Natural killer cell (primary cell): ENCODE data around the gene PRKG1. TPM values are rescaled to one million over a fixed set of nuclear protein-coding genes. Genes with fewer than 3 reads are reported as not detected.

Experiments used
- ATAC-seq, 3 donors: fragments of 150-1000 bp in 2 of 3; fragments of 200-7000 bp in 1 of 3; cut with Tn5 transposase; 1 replicate in 1 of 3; 2 replicates in 2 of 3; pipeline ENCODE4 v1.10.0; 2021; ENCODE audit warnings: mild to moderate bottlenecking in 2 of 3, moderate library complexity in 2 of 3
- DNase-seq, 2 donors: peaks; one replicate each; pipeline versions ENCODE4 v3.0.0 to v3.0.0-alpha.2; 2013 to 2021; ENCODE audit warnings: mixed read lengths in 1 of 2
- H3K27ac ChIP-seq: one replicate; pipeline ENCODE4 v1.5.1; 2013; ENCODE audit warnings: mild to moderate bottlenecking, low read length
- H3K27me3 ChIP-seq: one replicate; pipeline ENCODE4 v1.6.1; 2013; ENCODE audit warnings: low read length; ENCODE audit not compliant: control insufficient read depth, insufficient read depth
- H3K36me3 ChIP-seq: one replicate; pipeline ENCODE4 v1.6.1; 2013; ENCODE audit warnings: low read length; ENCODE audit not compliant: control insufficient read depth, insufficient read depth
- H3K4me1 ChIP-seq: one replicate; pipeline ENCODE4 v1.6.1; 2013; ENCODE audit warnings: low read length; ENCODE audit not compliant: control insufficient read depth, insufficient read depth
- H3K4me3 ChIP-seq: one replicate; pipeline ENCODE4 v1.5.1; 2013; ENCODE audit warnings: low read length
- H3K9me3 ChIP-seq: one replicate; pipeline ENCODE4 v1.6.1; 2013; ENCODE audit warnings: low read length; ENCODE audit not compliant: control insufficient read depth, insufficient read depth
- H3K27ac Mint-ChIP-seq, 2 donors: one replicate each; pipeline ENCODE4 v1.8.0; 2022; ENCODE audit warnings: mild to moderate bottlenecking in 2 of 2, mixed read lengths in 2 of 2, moderate library complexity in 1 of 2
- H3K27me3 Mint-ChIP-seq, 2 donors: one replicate each; pipeline ENCODE4 v1.8.0; 2022; ENCODE audit warnings: low read depth in 2 of 2, mixed read lengths in 2 of 2
- H3K36me3 Mint-ChIP-seq: one replicate; pipeline ENCODE4 v1.8.0; 2022; ENCODE audit warnings: mixed read lengths
- H3K4me1 Mint-ChIP-seq, 2 donors: one replicate each; pipeline ENCODE4 v1.8.0; 2022; ENCODE audit warnings: mixed read lengths in 2 of 2
- H3K4me3 Mint-ChIP-seq: one replicate; pipeline ENCODE4 v1.8.0; 2022; ENCODE audit warnings: mild to moderate bottlenecking, moderate library complexity, mixed read lengths
- H3K9me3 Mint-ChIP-seq, 2 donors: one replicate each; pipeline ENCODE4 v1.8.0; 2022; ENCODE audit warnings: mixed read lengths in 2 of 2
- WGBS: methylation state at CpG from one replicate; pipeline ENCODE4 v1.1.7; 2013; ENCODE audit warnings: missing lambda C conversion rate; ENCODE audit not compliant: insufficient coverage; 5-methylcytosine and 5-hydroxymethylcytosine counted together
- intact Hi-C: fragments of 100-400 bp; cut with micrococcal nuclease; formaldehyde crosslinking; loops from one replicate; pipeline ENCODE4 v1.14.2; 2022
- total RNA-seq, 4 donors: library from RNA; stranded (reverse); fragments of 120-200 nt in 1 of 4; gene quantifications; one replicate each; pipeline versions ENCODE4 v1.2.3 to v1.2.4, GENCODE V29; 2013 to 2022
- TF ChIP-seq, protein P1 (sequence below): fragments of 200-600 bp; IDR thresholded peaks from one replicate; pipeline ENCODE4 v1.8.0; 2022; ENCODE audit warnings: antibody characterized with exemption

The PRKG1 gene
- total RNA-seq, 3 donors from 2014 or later (not counting 1 experiment from before 2014, with no cell fraction given): 0.23 to 0.41 (median 0.35) TPM

GRCh38 chr10:51419196-51420093, 345.2 kb downstream of the PRKG1 start:
- H3K4me3 ChIP-seq: no peak overlapping the region

DNA sequence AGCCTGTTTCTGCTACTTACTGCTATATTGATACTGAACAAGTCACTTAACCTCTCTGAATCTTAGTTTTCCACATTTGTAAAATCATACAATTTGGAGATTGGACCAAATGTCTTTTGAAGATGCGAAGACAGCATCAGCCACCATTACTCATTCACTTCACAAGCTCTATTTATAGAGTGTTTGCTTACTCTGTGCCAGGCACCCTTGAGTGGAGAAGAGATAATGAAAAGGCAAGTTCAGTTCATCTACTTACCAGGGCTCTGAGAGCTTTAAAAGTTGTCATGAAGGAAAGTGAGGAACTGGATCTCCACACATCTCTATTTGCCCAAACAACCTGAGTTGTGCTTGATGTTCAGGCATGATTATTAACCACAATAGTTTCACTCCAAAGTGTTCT, 347.6 kb downstream of the PRKG1 start:
- H3K4me3 Mint-ChIP-seq: no peak overlapping the region
- DNase-seq (no peak), ATAC-seq (no peak)
- Histone ChIP-seq H3K36me3 (no peaks in the 10 kb centered on the region), H3K27ac (no peak overlapping the region), H3K9me3 (no peaks in the 10 kb centered on the region), H3K4me1 (no peaks in the 10 kb centered on the region), H3K4me3 (no peak overlapping the region), H3K27me3 (no peaks in the 10 kb centered on the region)
- WGBS: no CpG with 5 or more reads among the region's 1 CpG
- no peaks in the 10 kb centered on the region for H3K36me3 Mint-ChIP-seq
- intact Hi-C loops: loop anchor here (1.0 kb wide), 1 partner anchor 411 kb away; no protein-coding TSS in a partner anchor
- TF ChIP-seq, protein P1, sequence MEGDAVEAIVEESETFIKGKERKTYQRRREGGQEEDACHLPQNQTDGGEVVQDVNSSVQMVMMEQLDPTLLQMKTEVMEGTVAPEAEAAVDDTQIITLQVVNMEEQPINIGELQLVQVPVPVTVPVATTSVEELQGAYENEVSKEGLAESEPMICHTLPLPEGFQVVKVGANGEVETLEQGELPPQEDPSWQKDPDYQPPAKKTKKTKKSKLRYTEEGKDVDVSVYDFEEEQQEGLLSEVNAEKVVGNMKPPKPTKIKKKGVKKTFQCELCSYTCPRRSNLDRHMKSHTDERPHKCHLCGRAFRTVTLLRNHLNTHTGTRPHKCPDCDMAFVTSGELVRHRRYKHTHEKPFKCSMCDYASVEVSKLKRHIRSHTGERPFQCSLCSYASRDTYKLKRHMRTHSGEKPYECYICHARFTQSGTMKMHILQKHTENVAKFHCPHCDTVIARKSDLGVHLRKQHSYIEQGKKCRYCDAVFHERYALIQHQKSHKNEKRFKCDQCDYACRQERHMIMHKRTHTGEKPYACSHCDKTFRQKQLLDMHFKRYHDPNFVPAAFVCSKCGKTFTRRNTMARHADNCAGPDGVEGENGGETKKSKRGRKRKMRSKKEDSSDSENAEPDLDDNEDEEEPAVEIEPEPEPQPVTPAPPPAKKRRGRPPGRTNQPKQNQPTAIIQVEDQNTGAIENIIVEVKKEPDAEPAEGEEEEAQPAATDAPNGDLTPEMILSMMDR: no peak
- peaks cover 3 to 10% of the 10 kb centered on the region in 2 donors for H3K27me3 Mint-ChIP-seq
- no peak overlapping the region for H3K27ac Mint-ChIP-seq
- H3K9me3 Mint-ChIP-seq: no peaks in the 10 kb centered on the region
- peaks cover 6% of the 10 kb centered on the region in 2 donors for H3K4me1 Mint-ChIP-seq

More at GRCh38 chr10:51419196-51420093, 345.2 kb downstream of the PRKG1 start:
- H3K27ac Mint-ChIP-seq: no peak overlapping the region
- no peak overlapping the region for H3K27ac ChIP-seq
- no peaks in the 10 kb centered on the region for H3K27me3 ChIP-seq
- no peaks in the 10 kb centered on the region for H3K36me3 Mint-ChIP-seq
- H3K27me3 Mint-ChIP-seq: peaks cover 0 to 10% of the 10 kb centered on the region in 2 donors
- H3K4me1 Mint-ChIP-seq: peaks cover 6% of the 10 kb centered on the region in 2 donors
- TF ChIP-seq, protein P1: no peak
- no peak for DNase-seq
- no peak overlapping the region for H3K4me3 Mint-ChIP-seq
- H3K9me3 Mint-ChIP-seq: no peaks in the 10 kb centered on the region
- no peaks in the 10 kb centered on the region for H3K4me1 ChIP-seq
- H3K36me3 ChIP-seq: no peaks in the 10 kb centered on the region
- 83% methylated on average over 3 of the region's 3 CpGs for WGBS
- no peaks in the 10 kb centered on the region for H3K9me3 ChIP-seq
- ATAC-seq: no peak
- intact Hi-C loops: no loop called here

DNA sequence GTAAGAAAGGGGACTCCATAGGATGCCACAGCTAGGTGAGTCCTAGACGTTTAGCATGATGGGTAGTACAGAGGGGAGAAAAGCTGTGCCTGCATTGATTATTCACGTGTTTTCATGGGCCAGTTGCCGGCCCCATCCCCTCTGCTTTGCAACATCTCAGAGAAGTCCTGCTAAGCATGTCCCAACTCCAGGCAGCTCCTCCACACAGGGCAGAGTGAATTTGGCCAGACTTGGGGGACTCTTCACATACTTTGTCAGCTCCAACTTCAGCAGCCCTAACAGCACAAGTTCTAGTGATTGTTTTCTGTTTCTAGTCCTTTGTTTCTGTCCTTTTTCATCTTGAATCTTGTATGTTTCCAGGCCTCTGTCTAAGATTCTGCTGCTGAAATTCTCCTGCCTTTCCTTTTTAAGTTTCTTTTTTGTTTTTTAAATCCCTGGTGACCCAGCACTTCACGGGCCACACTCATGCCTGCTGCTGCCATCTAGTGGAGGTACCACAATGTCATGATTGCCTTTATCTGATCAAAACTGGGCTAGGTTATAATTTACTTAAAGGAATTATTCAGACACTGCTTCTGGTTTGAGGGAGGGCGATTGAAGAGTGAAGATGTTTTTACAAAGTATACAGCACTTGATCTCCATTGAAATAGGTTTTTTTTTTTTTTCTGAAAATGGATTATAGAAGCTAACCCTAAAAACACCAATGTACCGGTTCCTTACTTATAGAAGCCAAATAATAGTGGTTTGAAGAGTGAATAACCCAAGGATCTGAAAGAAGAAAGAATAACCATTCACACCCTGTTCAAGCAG, 348.2 kb downstream of the PRKG1 start:
- Mint-ChIP-seq H3K36me3 (no peaks in the 10 kb centered on the region), H3K4me1 (peaks cover 6% of the 10 kb centered on the region in 2 donors), H3K27me3 (peaks cover 5 to 10% of the 10 kb centered on the region in 2 donors), H3K9me3 (no peaks in the 10 kb centered on the region), H3K4me3 (no peak overlapping the region), H3K27ac (no peak overlapping the region)
- no peaks in the 10 kb centered on the region for H3K9me3 ChIP-seq
- ATAC-seq (peak in 2 of 3 donors; percentile 78 to 91), DNase-seq (peak; percentile 29 to 57)
- H3K4me3 ChIP-seq: no peak overlapping the region
- no peaks in the 10 kb centered on the region for H3K36me3 ChIP-seq
- 63% methylated on average over 4 of the region's 6 CpGs for WGBS
- no peaks in the 10 kb centered on the region for H3K27me3 ChIP-seq
- no peak overlapping the region for H3K27ac ChIP-seq
- no peaks in the 10 kb centered on the region for H3K4me1 ChIP-seq
- TF ChIP-seq, protein P1: peak; percentile 73
- intact Hi-C loops: loop anchor here (1.0 kb wide), 1 partner anchor 411 kb away; no protein-coding TSS in a partner anchor
